ENCODE measurements around the gene IGF2R. TPM values are rescaled to one million over a fixed set of nuclear protein-coding genes. Genes with fewer than 3 reads are reported as not detected.

The IGF2R gene
- total and polyA plus RNA-seq, 2 donors (not counting 1 experiment from before 2014, with no cell fraction given), result 9.5 to 53.3 TPM

- Histone ChIP-seq H3K4me1 (ENCODE audit: control insufficient read depth in 2 of 2, insufficient read depth in 2 of 2, low read length in 2 of 2) (peaks cover 19 to 36% of the 10 kb centered on the region in 2 donors), H3K9me3 (ENCODE audit: control extremely low read depth in 1 of 3, control insufficient read depth in 2 of 3, insufficient read depth in 1 of 3, low read length in 2 of 3) (no peaks in the 10 kb centered on the region), H3K36me3 (replicated peaks in 1 of 2; ENCODE audit: control extremely low read depth in 1 of 2, control insufficient read depth in 1 of 2, extremely low read depth in 1 of 2, insufficient read depth in 2 of 2, low read length in 1 of 2) (no peaks in the 10 kb centered on the region), H2AFZ (ENCODE audit: insufficient read depth, low read depth, low read length, poor library complexity, severe bottlenecking) (no peak overlapping the region), H3K27me3 (replicated peaks in 1 of 4; ENCODE audit: control extremely low read depth in 1 of 4, control insufficient read depth in 3 of 4, insufficient read depth in 4 of 4, low read length in 3 of 4) (no peaks in the 10 kb centered on the region), H4K20me1 (ENCODE audit: control insufficient read depth, insufficient read depth, low read length, poor library complexity, severe bottlenecking) (peaks cover 67% of the 10 kb centered on the region), H3K9ac (ENCODE audit: low read length) (no peak overlapping the region), H3K79me2 (ENCODE audit: control insufficient read depth, insufficient read depth, low read length) (peaks cover 84% of the 10 kb centered on the region), H3K4me3 (ENCODE audit: control extremely low read depth in 1 of 5, extremely low read depth in 1 of 5, insufficient read depth in 1 of 5, low read depth in 2 of 5, low read length in 4 of 5) (no peak overlapping the region), H3K27ac (ENCODE audit: low read length in 2 of 2) (no peak overlapping the region), H3K4me2 (replicated peaks; ENCODE audit: low read depth, low read length, poor library complexity, severe bottlenecking) (no peak overlapping the region)
- TF ChIP-seq, protein P1, sequence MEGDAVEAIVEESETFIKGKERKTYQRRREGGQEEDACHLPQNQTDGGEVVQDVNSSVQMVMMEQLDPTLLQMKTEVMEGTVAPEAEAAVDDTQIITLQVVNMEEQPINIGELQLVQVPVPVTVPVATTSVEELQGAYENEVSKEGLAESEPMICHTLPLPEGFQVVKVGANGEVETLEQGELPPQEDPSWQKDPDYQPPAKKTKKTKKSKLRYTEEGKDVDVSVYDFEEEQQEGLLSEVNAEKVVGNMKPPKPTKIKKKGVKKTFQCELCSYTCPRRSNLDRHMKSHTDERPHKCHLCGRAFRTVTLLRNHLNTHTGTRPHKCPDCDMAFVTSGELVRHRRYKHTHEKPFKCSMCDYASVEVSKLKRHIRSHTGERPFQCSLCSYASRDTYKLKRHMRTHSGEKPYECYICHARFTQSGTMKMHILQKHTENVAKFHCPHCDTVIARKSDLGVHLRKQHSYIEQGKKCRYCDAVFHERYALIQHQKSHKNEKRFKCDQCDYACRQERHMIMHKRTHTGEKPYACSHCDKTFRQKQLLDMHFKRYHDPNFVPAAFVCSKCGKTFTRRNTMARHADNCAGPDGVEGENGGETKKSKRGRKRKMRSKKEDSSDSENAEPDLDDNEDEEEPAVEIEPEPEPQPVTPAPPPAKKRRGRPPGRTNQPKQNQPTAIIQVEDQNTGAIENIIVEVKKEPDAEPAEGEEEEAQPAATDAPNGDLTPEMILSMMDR (IDR thresholded peaks at IDR 0.05), result no peak
- no peak for TF ChIP-seq EZH2 (IDR thresholded peaks at IDR 0.05; ENCODE audit: borderline replicate concordance, insufficient read depth, low read depth, low read length, poor library complexity, severe bottlenecking)
- CTCF ChIA-PET, result no interaction called here
- Mint-ChIP-seq H3K27me3 (no peaks in the 10 kb centered on the region), H3K9me3 (ENCODE audit: insufficient read depth) (no peaks in the 10 kb centered on the region), H3K4me3 (no peak overlapping the region), H3K4me1 (peaks cover 62% of the 10 kb centered on the region), H3K27ac (no peak overlapping the region)
- no peak for DNase-seq
- intact Hi-C loops (cut with micrococcal nuclease), result loop anchor here (2.0 to 5.0 kb wide), 2 partner anchors 55 to 182 kb away; partner anchors contain the start of gene MRPL18
- ATAC-seq (ENCODE audit: low read depth), result no peak
- WGBS (ENCODE audit: insufficient coverage), result over 99% methylated on average over 8 of the region's 9 CpGs
- POLR2A ChIA-PET, result no interaction called here
Measured at GRCh38 chr6:159972506-159973268, 3.8 kb downstream of the IGF2R start.

DNA sequence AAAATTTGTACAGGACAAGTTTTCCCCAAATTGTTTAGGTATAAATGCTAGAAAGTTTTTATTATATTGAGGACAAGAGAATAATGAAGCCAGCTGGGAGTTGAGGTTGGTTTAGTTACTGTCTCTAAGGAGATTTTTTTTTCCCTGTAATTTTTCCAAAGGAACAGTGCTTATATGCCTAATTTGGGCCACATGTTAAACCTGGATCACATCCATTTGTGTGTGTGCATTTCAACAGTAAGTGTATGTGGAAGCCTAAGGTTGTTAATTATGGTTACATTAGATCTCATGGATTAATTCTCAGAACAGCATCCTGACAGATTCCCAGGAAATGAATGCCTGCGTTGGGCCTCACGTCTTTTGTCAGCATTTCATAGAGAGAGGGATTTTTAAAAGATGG is 4.5 kb downstream of the IGF2R start:
- Histone ChIP-seq H4K20me1 (ENCODE audit: control insufficient read depth, insufficient read depth, low read length, poor library complexity, severe bottlenecking) (peaks cover 74% of the 10 kb centered on the region), H2AFZ (ENCODE audit: insufficient read depth, low read depth, low read length, poor library complexity, severe bottlenecking) (no peak overlapping the region), H3K79me2 (ENCODE audit: control insufficient read depth, insufficient read depth, low read length) (peaks cover 91% of the 10 kb centered on the region), H3K27ac (ENCODE audit: low read length in 2 of 2) (no peak overlapping the region), H3K9me3 (ENCODE audit: control extremely low read depth in 1 of 3, control insufficient read depth in 2 of 3, insufficient read depth in 1 of 3, low read length in 2 of 3) (no peaks in the 10 kb centered on the region), H3K4me1 (ENCODE audit: control insufficient read depth in 2 of 2, insufficient read depth in 2 of 2, low read length in 2 of 2) (peaks cover 23 to 40% of the 10 kb centered on the region in 2 donors), H3K9ac (ENCODE audit: low read length) (no peak overlapping the region), H3K27me3 (replicated peaks in 1 of 4; ENCODE audit: control extremely low read depth in 1 of 4, control insufficient read depth in 3 of 4, insufficient read depth in 4 of 4, low read length in 3 of 4) (no peaks in the 10 kb centered on the region), H3K36me3 (replicated peaks in 1 of 2; ENCODE audit: control extremely low read depth in 1 of 2, control insufficient read depth in 1 of 2, extremely low read depth in 1 of 2, insufficient read depth in 2 of 2, low read length in 1 of 2) (no peaks in the 10 kb centered on the region), H3K4me2 (replicated peaks; ENCODE audit: low read depth, low read length, poor library complexity, severe bottlenecking) (no peak overlapping the region), H3K4me3 (ENCODE audit: control extremely low read depth in 1 of 5, extremely low read depth in 1 of 5, insufficient read depth in 1 of 5, low read depth in 2 of 5, low read length in 4 of 5) (no peak overlapping the region)
- ChIA-PET CTCF (no interaction called here), POLR2A (no interaction called here)
- no peak for ATAC-seq (ENCODE audit: low read depth)
- no peak overlapping the region for H3K27ac Mint-ChIP-seq
- peaks cover 66% of the 10 kb centered on the region for H3K4me1 Mint-ChIP-seq
- WGBS (ENCODE audit: insufficient coverage), result no CpG with 5 or more reads among the region's 2 CpGs
- intact Hi-C loops (cut with micrococcal nuclease), result loop anchor here (2.0 to 5.0 kb wide), 2 partner anchors 54 to 183 kb away; partner anchors contain the start of gene MRPL18
- H3K27me3 Mint-ChIP-seq, result no peaks in the 10 kb centered on the region
- H3K4me3 Mint-ChIP-seq, result no peak overlapping the region
- no peaks in the 10 kb centered on the region for H3K9me3 Mint-ChIP-seq (ENCODE audit: insufficient read depth)
- no peak for DNase-seq
- TF ChIP-seq, protein P1 (IDR thresholded peaks at IDR 0.05), result no peak
- no peak for TF ChIP-seq EZH2 (IDR thresholded peaks at IDR 0.05; ENCODE audit: borderline replicate concordance, insufficient read depth, low read depth, low read length, poor library complexity, severe bottlenecking)
